HEK293 (cell line): ENCODE data around the gene C8A.

ENCODE experiments used
- CTCF ChIA-PET: fragments of 350-600 bp; formaldehyde crosslinking; extraction: SDS; loops from one replicate; lab custom pipeline; 2021; ENCODE audit warnings: antibody characterized with exemption; lab: Yijun Ruan, JAX
- POLR2A ChIA-PET: fragments of 300-600 bp; formaldehyde crosslinking; extraction: SDS; loops from one replicate; lab custom pipeline; 2020; ENCODE audit warnings: antibody characterized with exemption, inconsistent platforms; lab: Yijun Ruan, JAX
- H3K27ac ChIP-seq: fragments of 200-500 bp; sonication (Bioruptor generic); 2 replicates; pipeline ENCODE4 v1.5.1; 2014; ENCODE audit warnings: low read depth, low read length, control low read depth, inconsistent platforms; ENCODE audit errors: extremely low read depth
- H3K36me3 ChIP-seq, 2 experiments: fragments of 200-500 bp in 1 of 2; sonication (Bioruptor generic) in 1 of 2; 1 replicate in 1 of 2; 2 replicates in 1 of 2; pipeline ENCODE4 v1.5.1; 2014 to 2017; ENCODE audit warnings: inconsistent platforms in 2 of 2, low read length in 2 of 2; ENCODE audit not compliant: control insufficient read depth in 2 of 2, insufficient read depth in 1 of 2
- H3K4me1 ChIP-seq: fragments of 200-500 bp; sonication (Bioruptor generic); 2 replicates; pipeline ENCODE4 v1.5.1; 2014; ENCODE audit warnings: mild to moderate bottlenecking, low read length, inconsistent platforms; ENCODE audit not compliant: control insufficient read depth, insufficient read depth
- H3K4me3 ChIP-seq: 2 replicates; pipeline ENCODE4 v1.5.1; 2011; ENCODE audit warnings: low read depth, mild to moderate bottlenecking, control low read depth, low read length, moderate library complexity
- H3K9me3 ChIP-seq: fragments of 200-500 bp; sonication (Bioruptor generic); 2 replicates; pipeline ENCODE4 v1.5.1; 2014; ENCODE audit warnings: low read depth, low read length, inconsistent platforms; ENCODE audit not compliant: control insufficient read depth, insufficient read depth
- HOXD13 ChIP-seq: sonication (generic); formaldehyde crosslinking; IDR thresholded peaks from 2 replicates; pipeline ENCODE4 v1.8.0; 2022; ENCODE audit warnings: missing genetic modification reagents, borderline replicate concordance
- KLF9 ChIP-seq: fragments of 450-650 bp; formaldehyde crosslinking; IDR thresholded peaks from 2 replicates; pipeline ENCODE4 v1.5.1; 2016; ENCODE audit warnings: missing biosample characterization, missing genetic modification characterization, low read depth
- SALL2 ChIP-seq: fragments of 450-650 bp; formaldehyde crosslinking; IDR thresholded peaks from 2 replicates; pipeline ENCODE4 v1.5.0; 2017; ENCODE audit warnings: missing biosample characterization, mild to moderate bottlenecking, missing genetic modification characterization, borderline replicate concordance
- SCRT1 ChIP-seq: fragments of 450-650 bp; formaldehyde crosslinking; IDR thresholded peaks from 2 replicates; pipeline ENCODE4 v1.5.1; 2016; ENCODE audit warnings: missing biosample characterization, missing genetic modification characterization, borderline replicate concordance
- TRIM28 ChIP-seq: IDR thresholded peaks from 2 replicates; pipeline ENCODE4 v1.6.1; 2011; ENCODE audit warnings: low read length, control low read depth, borderline replicate concordance
- WT1 ChIP-seq: fragments of 450-650 bp; formaldehyde crosslinking; IDR thresholded peaks from 2 replicates; pipeline ENCODE4 v1.5.1; 2016; ENCODE audit warnings: missing biosample characterization, missing genetic modification characterization
- ZFHX2 ChIP-seq: fragments of 450-650 bp; formaldehyde crosslinking; conservative IDR thresholded peaks from 2 replicates; pipeline ENCODE4 v1.5.1; 2016; ENCODE audit warnings: missing biosample characterization, missing genetic modification characterization
- ZFP37 ChIP-seq: fragments of 450-650 bp; formaldehyde crosslinking; IDR thresholded peaks from 2 replicates; pipeline ENCODE4 v1.5.1; 2016; ENCODE audit warnings: missing biosample characterization, missing genetic modification characterization
- ZIC2 ChIP-seq: fragments of 450-650 bp; formaldehyde crosslinking; IDR thresholded peaks from 2 replicates; pipeline ENCODE4 v1.5.1; 2016; ENCODE audit warnings: missing biosample characterization, missing genetic modification characterization
- ZNF223 ChIP-seq: fragments of 450-650 bp; formaldehyde crosslinking; IDR thresholded peaks from 2 replicates; pipeline ENCODE4 v1.5.1; 2016; ENCODE audit warnings: missing biosample characterization, missing genetic modification characterization
- ZNF426 ChIP-seq: fragments of 450-650 bp; formaldehyde crosslinking; IDR thresholded peaks from 2 replicates; pipeline ENCODE4 v1.5.1; 2017; ENCODE audit warnings: missing biosample characterization, missing genetic modification characterization, mild to moderate bottlenecking, inconsistent platforms, moderate library complexity
- ZNF521 ChIP-seq: fragments of 450-650 bp; formaldehyde crosslinking; IDR thresholded peaks from 2 replicates; pipeline ENCODE4 v1.5.1; 2017; ENCODE audit warnings: missing biosample characterization, mild to moderate bottlenecking, missing genetic modification characterization
- ZNF610 ChIP-seq: fragments of 450-650 bp; formaldehyde crosslinking; IDR thresholded peaks from 2 replicates; pipeline ENCODE4 v1.5.1; 2016; ENCODE audit warnings: missing biosample characterization, missing genetic modification characterization, borderline replicate concordance
- ZNF624 ChIP-seq: fragments of 450-650 bp; formaldehyde crosslinking; IDR thresholded peaks from 2 replicates; pipeline ENCODE4 v1.5.1; 2017; ENCODE audit warnings: missing biosample characterization, missing genetic modification characterization
- ZNF660 ChIP-seq: fragments of 450-650 bp; IDR thresholded peaks from 2 replicates; pipeline ENCODE4 v1.5.1; 2018; ENCODE audit warnings: missing biosample characterization, mild to moderate bottlenecking, missing genetic modification characterization
- ZSCAN16 ChIP-seq: fragments of 450-650 bp; formaldehyde crosslinking; IDR thresholded peaks from 2 replicates; pipeline ENCODE4 v1.5.1; 2016; ENCODE audit warnings: missing biosample characterization, missing genetic modification characterization
- ZSCAN23 ChIP-seq: fragments of 450-650 bp; formaldehyde crosslinking; IDR thresholded peaks from 2 replicates; pipeline ENCODE4 v1.5.1; 2016; ENCODE audit warnings: missing biosample characterization, missing genetic modification characterization
- TF ChIP-seq, protein P1 (sequence below): fragments of 450-650 bp; formaldehyde crosslinking; IDR thresholded peaks from 2 replicates; pipeline ENCODE4 v1.5.1; 2016; ENCODE audit warnings: missing biosample characterization, missing genetic modification characterization
- TF ChIP-seq, protein P2 (sequence below): fragments of 450-650 bp; formaldehyde crosslinking; IDR thresholded peaks from 2 replicates; pipeline ENCODE4 v1.5.1; 2016; ENCODE audit warnings: missing biosample characterization, missing genetic modification characterization
- TF ChIP-seq, protein P3 (sequence below): fragments of 450-650 bp; formaldehyde crosslinking; IDR thresholded peaks from 2 replicates; pipeline ENCODE4 v1.5.1; 2016; ENCODE audit warnings: missing biosample characterization, missing genetic modification characterization
- TF ChIP-seq, protein P4 (sequence below): fragments of 450-650 bp; formaldehyde crosslinking; IDR thresholded peaks from 2 replicates; pipeline ENCODE4 v1.5.1; 2016; ENCODE audit warnings: missing biosample characterization, missing genetic modification characterization, borderline replicate concordance
- TF ChIP-seq, protein P5 (sequence below): fragments of 450-650 bp; formaldehyde crosslinking; IDR thresholded peaks from 2 replicates; pipeline ENCODE4 v1.5.1; 2017; ENCODE audit warnings: missing biosample characterization, missing genetic modification characterization
- TF ChIP-seq, protein P6 (sequence below): fragments of 450-650 bp; formaldehyde crosslinking; IDR thresholded peaks from 2 replicates; pipeline ENCODE4 v1.5.1; 2016; ENCODE audit warnings: missing biosample characterization, missing genetic modification characterization
- TF ChIP-seq, protein P7 (sequence below): fragments of 450-650 bp; formaldehyde crosslinking; IDR thresholded peaks from 2 replicates; pipeline ENCODE4 v1.5.1; 2016; ENCODE audit warnings: missing biosample characterization, missing genetic modification characterization

Gene C8A

DNA sequence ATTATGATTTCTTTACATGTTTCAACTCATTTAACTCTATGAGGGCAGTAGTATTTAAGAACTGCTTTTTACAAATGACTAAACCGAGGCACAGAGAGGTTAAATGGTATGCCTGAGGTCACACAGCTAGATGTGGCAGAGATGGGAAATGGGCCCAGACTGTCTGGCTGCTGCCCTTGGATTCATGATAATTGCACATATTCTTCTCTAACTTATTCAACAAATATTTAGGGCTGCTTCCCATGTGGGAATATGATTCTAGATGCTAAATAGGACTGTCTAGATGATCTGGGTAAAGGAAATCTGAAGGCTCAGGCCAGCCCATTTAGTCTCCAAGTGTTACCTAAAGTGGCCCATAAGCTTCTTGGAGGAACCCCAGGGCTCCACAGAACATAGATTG lies 26.2 kb downstream of the C8A start:
- no peaks in the 10 kb centered on the region for H3K36me3 ChIP-seq
- TF ChIP-seq ZFHX2 (tag by site-specific recombination) (no peak), ZNF610 (no peak), SCRT1 (tag by site-specific recombination) (no peak), HOXD13 (CRISPR knock-in tag) (no peak), ZNF426 (tag by site-specific recombination) (no peak), KLF9 (no peak), ZNF521 (tag by site-specific recombination) (no peak), WT1 (tag by site-specific recombination) (no peak)
- TF ChIP-seq, protein P1, sequence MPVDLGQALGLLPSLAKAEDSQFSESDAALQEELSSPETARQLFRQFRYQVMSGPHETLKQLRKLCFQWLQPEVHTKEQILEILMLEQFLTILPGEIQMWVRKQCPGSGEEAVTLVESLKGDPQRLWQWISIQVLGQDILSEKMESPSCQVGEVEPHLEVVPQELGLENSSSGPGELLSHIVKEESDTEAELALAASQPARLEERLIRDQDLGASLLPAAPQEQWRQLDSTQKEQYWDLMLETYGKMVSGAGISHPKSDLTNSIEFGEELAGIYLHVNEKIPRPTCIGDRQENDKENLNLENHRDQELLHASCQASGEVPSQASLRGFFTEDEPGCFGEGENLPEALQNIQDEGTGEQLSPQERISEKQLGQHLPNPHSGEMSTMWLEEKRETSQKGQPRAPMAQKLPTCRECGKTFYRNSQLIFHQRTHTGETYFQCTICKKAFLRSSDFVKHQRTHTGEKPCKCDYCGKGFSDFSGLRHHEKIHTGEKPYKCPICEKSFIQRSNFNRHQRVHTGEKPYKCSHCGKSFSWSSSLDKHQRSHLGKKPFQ (tag by site-specific recombination), result no peak
- TF ChIP-seq, protein P2, sequence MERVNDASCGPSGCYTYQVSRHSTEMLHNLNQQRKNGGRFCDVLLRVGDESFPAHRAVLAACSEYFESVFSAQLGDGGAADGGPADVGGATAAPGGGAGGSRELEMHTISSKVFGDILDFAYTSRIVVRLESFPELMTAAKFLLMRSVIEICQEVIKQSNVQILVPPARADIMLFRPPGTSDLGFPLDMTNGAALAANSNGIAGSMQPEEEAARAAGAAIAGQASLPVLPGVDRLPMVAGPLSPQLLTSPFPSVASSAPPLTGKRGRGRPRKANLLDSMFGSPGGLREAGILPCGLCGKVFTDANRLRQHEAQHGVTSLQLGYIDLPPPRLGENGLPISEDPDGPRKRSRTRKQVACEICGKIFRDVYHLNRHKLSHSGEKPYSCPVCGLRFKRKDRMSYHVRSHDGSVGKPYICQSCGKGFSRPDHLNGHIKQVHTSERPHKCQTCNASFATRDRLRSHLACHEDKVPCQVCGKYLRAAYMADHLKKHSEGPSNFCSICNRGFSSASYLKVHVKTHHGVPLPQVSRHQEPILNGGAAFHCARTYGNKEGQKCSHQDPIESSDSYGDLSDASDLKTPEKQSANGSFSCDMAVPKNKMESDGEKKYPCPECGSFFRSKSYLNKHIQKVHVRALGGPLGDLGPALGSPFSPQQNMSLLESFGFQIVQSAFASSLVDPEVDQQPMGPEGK (tag by site-specific recombination), result no peak
- TF ChIP-seq, protein P3, sequence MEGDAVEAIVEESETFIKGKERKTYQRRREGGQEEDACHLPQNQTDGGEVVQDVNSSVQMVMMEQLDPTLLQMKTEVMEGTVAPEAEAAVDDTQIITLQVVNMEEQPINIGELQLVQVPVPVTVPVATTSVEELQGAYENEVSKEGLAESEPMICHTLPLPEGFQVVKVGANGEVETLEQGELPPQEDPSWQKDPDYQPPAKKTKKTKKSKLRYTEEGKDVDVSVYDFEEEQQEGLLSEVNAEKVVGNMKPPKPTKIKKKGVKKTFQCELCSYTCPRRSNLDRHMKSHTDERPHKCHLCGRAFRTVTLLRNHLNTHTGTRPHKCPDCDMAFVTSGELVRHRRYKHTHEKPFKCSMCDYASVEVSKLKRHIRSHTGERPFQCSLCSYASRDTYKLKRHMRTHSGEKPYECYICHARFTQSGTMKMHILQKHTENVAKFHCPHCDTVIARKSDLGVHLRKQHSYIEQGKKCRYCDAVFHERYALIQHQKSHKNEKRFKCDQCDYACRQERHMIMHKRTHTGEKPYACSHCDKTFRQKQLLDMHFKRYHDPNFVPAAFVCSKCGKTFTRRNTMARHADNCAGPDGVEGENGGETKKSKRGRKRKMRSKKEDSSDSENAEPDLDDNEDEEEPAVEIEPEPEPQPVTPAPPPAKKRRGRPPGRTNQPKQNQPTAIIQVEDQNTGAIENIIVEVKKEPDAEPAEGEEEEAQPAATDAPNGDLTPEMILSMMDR (tag by site-specific recombination), result no peak
- TF ChIP-seq, all 188 proteins: peak for 0
- H3K4me3 ChIP-seq, result no peak overlapping the region
- H3K9me3 ChIP-seq, result no peaks in the 10 kb centered on the region
- ChIA-PET POLR2A (no interaction called here), CTCF (no interaction called here)
- no peak overlapping the region for H3K27ac ChIP-seq
- H3K4me1 ChIP-seq, result no peaks in the 10 kb centered on the region

DNA sequence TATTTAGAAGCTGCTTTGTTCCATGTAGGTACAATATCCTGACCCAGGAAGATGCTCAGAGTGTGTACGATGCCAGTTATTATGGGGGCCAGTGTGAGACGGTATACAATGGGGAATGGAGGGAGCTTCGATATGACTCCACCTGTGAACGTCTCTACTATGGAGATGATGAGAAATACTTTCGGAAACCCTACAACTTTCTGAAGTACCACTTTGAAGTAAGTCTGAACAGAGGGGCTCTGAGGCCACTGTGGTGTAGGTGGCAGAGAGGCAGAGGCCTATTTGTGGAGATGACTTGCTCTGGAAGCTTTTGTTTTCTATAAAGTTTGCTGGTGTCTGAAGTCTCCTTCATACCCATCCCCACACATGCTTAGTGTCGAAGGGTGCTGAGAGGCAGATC lies 26.8 kb downstream of the C8A start:
- Histone ChIP-seq H3K27ac (no peak overlapping the region), H3K4me3 (no peak overlapping the region), H3K9me3 (no peaks in the 10 kb centered on the region), H3K36me3 (no peaks in the 10 kb centered on the region), H3K4me1 (no peaks in the 10 kb centered on the region)
- CTCF ChIA-PET, result no interaction called here
- POLR2A ChIA-PET, result no interaction called here
- TF ChIP-seq, protein P4, sequence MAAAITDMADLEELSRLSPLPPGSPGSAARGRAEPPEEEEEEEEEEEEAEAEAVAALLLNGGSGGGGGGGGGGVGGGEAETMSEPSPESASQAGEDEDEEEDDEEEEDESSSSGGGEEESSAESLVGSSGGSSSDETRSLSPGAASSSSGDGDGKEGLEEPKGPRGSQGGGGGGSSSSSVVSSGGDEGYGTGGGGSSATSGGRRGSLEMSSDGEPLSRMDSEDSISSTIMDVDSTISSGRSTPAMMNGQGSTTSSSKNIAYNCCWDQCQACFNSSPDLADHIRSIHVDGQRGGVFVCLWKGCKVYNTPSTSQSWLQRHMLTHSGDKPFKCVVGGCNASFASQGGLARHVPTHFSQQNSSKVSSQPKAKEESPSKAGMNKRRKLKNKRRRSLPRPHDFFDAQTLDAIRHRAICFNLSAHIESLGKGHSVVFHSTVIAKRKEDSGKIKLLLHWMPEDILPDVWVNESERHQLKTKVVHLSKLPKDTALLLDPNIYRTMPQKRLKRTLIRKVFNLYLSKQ (tag by site-specific recombination), result no peak
- no peak for TF ChIP-seq ZSCAN16 (tag by site-specific recombination)
- TF ChIP-seq ZNF660 (tag by site-specific recombination), result no peak
- no peak for TF ChIP-seq ZSCAN23 (tag by site-specific recombination)
- TF ChIP-seq, protein P5, sequence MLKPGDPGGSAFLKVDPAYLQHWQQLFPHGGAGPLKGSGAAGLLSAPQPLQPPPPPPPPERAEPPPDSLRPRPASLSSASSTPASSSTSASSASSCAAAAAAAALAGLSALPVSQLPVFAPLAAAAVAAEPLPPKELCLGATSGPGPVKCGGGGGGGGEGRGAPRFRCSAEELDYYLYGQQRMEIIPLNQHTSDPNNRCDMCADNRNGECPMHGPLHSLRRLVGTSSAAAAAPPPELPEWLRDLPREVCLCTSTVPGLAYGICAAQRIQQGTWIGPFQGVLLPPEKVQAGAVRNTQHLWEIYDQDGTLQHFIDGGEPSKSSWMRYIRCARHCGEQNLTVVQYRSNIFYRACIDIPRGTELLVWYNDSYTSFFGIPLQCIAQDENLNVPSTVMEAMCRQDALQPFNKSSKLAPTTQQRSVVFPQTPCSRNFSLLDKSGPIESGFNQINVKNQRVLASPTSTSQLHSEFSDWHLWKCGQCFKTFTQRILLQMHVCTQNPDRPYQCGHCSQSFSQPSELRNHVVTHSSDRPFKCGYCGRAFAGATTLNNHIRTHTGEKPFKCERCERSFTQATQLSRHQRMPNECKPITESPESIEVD (tag by site-specific recombination), result no peak
- no peak for TF ChIP-seq TRIM28
- TF ChIP-seq SALL2 (tag by site-specific recombination), result no peak
- no peak for TF ChIP-seq ZNF223 (tag by site-specific recombination)
- no peak for TF ChIP-seq ZIC2
- no peak for TF ChIP-seq ZFP37 (tag by site-specific recombination)
- TF ChIP-seq, protein P6, sequence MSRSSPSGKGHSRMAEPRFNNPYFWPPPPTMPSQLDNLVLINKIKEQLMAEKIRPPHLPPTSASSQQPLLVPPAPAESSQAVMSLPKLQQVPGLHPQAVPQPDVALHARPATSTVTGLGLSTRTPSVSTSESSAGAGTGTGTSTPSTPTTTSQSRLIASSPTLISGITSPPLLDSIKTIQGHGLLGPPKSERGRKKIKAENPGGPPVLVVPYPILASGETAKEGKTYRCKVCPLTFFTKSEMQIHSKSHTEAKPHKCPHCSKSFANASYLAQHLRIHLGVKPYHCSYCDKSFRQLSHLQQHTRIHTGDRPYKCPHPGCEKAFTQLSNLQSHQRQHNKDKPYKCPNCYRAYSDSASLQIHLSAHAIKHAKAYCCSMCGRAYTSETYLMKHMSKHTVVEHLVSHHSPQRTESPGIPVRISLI (tag by site-specific recombination), result no peak
- TF ChIP-seq ZNF610, result no peak
- TF ChIP-seq, protein P7, sequence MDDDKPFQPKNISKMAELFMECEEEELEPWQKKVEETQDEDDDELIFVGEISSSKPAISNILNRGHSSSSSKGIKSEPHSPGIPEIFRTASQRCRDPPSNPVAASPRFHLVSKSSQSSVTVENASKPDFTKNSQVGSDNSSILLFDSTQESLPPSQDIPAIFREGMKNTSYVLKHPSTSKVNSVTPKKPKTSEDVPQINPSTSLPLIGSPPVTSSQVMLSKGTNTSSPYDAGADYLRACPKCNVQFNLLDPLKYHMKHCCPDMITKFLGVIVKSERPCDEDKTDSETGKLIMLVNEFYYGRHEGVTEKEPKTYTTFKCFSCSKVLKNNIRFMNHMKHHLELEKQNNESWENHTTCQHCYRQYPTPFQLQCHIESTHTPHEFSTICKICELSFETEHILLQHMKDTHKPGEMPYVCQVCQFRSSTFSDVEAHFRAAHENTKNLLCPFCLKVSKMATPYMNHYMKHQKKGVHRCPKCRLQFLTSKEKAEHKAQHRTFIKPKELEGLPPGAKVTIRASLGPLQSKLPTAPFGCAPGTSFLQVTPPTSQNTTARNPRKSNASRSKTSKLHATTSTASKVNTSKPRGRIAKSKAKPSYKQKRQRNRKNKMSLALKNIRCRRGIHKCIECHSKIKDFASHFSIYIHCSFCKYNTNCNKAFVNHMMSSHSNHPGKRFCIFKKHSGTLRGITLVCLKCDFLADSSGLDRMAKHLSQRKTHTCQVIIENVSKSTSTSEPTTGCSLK, result no peak
- TF ChIP-seq ZNF624, result no peak
